HepG2 (cell line): ENCODE results near the gene PHLDB1. TPM values are rescaled to one million over a fixed set of nuclear protein-coding genes. Genes with fewer than 3 reads are reported as not detected.
A peak's percentile ranks its signal among the peaks of the same experiment; 100 is the strongest.

Experiments
- ATAC-seq: fragments of 200-7000 bp; cut with Tn5 transposase; 3 replicates; pipeline ENCODE4 v1.9.1; 2020; ENCODE audit warnings: mild to moderate bottlenecking, moderate library complexity
- BruUV-seq: library from RNA; stranded (reverse); fragments of 400-500 nt; replicated peaks from 2 replicates; lab custom pipeline; 2021; lab: Mats Ljungman, UMichigan
- CTCF ChIA-PET: fragments of 300-600 bp; formaldehyde crosslinking; extraction: SDS; loops from one replicate; lab custom pipeline; 2021; ENCODE audit warnings: low total read pairs, inconsistent platforms, low intra/inter-chr PET ratio; lab: Yijun Ruan, JAX
- POLR2A ChIA-PET: fragments of 350-600 bp; sonication (Branson Sonifier 250); formaldehyde crosslinking; loops from one replicate; lab custom pipeline; 2020; ENCODE audit warnings: antibody characterized with exemption, inconsistent platforms; lab: Yijun Ruan, JAX
- DNase-seq: peaks from one replicate; pipeline ENCODE4 v3.0.0-alpha.2; 2015; ENCODE audit warnings: low spot score
- FAIRE-seq: peaks from 3 replicates; lab custom pipeline; 2011; peaks lifted over from hg19 to GRCh38; lab: Jason Lieb, UNC
- H2AFZ ChIP-seq: one replicate; pipeline ENCODE4 v1.6.1; 2011; ENCODE audit warnings: low read length, inconsistent platforms
- H3K27ac ChIP-seq: fragments of 300-600 bp; 3 replicates; pipeline ENCODE4 v1.8.0; 2011; ENCODE audit warnings: mixed run types, mild to moderate bottlenecking, mixed read lengths, low read length, inconsistent platforms; ENCODE audit not compliant: insufficient read depth; ENCODE audit errors: extremely low read length
- H3K27me3 ChIP-seq, 2 experiments: fragments of 200-600 bp in 1 of 2; 2 replicates in 1 of 2; 3 replicates in 1 of 2; pipeline versions ENCODE4 v1.6.0 to v1.8.0; 2011; ENCODE audit warnings: low read length in 2 of 2, mild to moderate bottlenecking in 2 of 2, moderate library complexity in 2 of 2, inconsistent platforms in 1 of 2; ENCODE audit not compliant: insufficient read depth in 2 of 2, control insufficient read depth in 1 of 2
- H3K36me3 ChIP-seq, 2 experiments: fragments of 200-600 bp in 1 of 2; replicated peaks in 1 of 2; 2 replicates in 1 of 2; 3 replicates in 1 of 2; pipeline versions ENCODE4 v1.5.1 to v1.8.0; 2011; ENCODE audit warnings: low read length in 2 of 2, inconsistent platforms in 1 of 2; ENCODE audit not compliant: insufficient read depth in 2 of 2, control insufficient read depth in 1 of 2
- H3K4me1 ChIP-seq: 2 replicates; pipeline ENCODE4 v1.5.1; 2012; ENCODE audit warnings: low read length, inconsistent platforms; ENCODE audit not compliant: insufficient read depth
- H3K4me2 ChIP-seq: 2 replicates; pipeline ENCODE4 v1.6.0; 2011; ENCODE audit warnings: low read depth, low read length, inconsistent platforms
- H3K4me3 ChIP-seq, 3 experiments: fragments of 200-600 bp in 1 of 3; sonication (generic), shearing (Covaris generic) in 1 of 3; replicated peaks in 1 of 3; 2 replicates each; pipeline ENCODE4 v1.5.1; 2011 to 2016; ENCODE audit warnings: low read length in 3 of 3, inconsistent platforms in 2 of 3, low read depth in 2 of 3, mild to moderate bottlenecking in 2 of 3, control low read depth in 1 of 3, mixed read lengths in 1 of 3; ENCODE audit not compliant: insufficient read depth in 1 of 3
- H3K79me2 ChIP-seq: one replicate; pipeline ENCODE4 v1.6.1; 2011; ENCODE audit warnings: low read length, inconsistent platforms; ENCODE audit not compliant: insufficient read depth
- H3K9ac ChIP-seq: 2 replicates; pipeline ENCODE4 v1.6.0; 2011; ENCODE audit warnings: mild to moderate bottlenecking, low read depth, low read length, inconsistent platforms; ENCODE audit not compliant: insufficient read depth
- H3K9me3 ChIP-seq: 2 replicates; pipeline ENCODE4 v1.5.1; 2012; ENCODE audit warnings: mild to moderate bottlenecking, low read length
- H4K20me1 ChIP-seq: 2 replicates; pipeline ENCODE4 v1.6.0; 2011; ENCODE audit warnings: inconsistent platforms, mild to moderate bottlenecking, low read length, moderate library complexity; ENCODE audit not compliant: insufficient read depth
- AGO2 ChIP-seq: fragments of 200-400 bp; formaldehyde crosslinking; optimal IDR thresholded peaks from 2 replicates; pipeline ENCODE3; 2017; ENCODE audit warnings: mild to moderate bottlenecking, low read depth, low read length, moderate library complexity
- CHCHD3 ChIP-seq: sonication (generic); formaldehyde crosslinking; IDR thresholded peaks from 2 replicates; pipeline ENCODE4 v1.8.0; 2022; ENCODE audit warnings: mild to moderate bottlenecking, missing genetic modification reagents, moderate library complexity
- GZF1 ChIP-seq: sonication (generic); formaldehyde crosslinking; IDR thresholded peaks from 2 replicates; pipeline ENCODE4 v1.5.1; 2020; ENCODE audit warnings: mild to moderate bottlenecking, missing genetic modification reagents
- NFE2 ChIP-seq: sonication (generic); formaldehyde crosslinking; IDR thresholded peaks from 2 replicates; pipeline ENCODE4 v1.4.0; 2020; ENCODE audit warnings: missing genetic modification reagents
- SAFB2 ChIP-seq: sonication (generic); formaldehyde crosslinking; IDR thresholded peaks from 2 replicates; pipeline ENCODE4 v1.5.1; 2020; ENCODE audit warnings: missing genetic modification reagents, low read depth, mild to moderate bottlenecking, borderline replicate concordance
- SIN3B ChIP-seq: fragments of 150-350 bp; IDR thresholded peaks from 2 replicates; pipeline ENCODE4 v1.6.1; 2014; ENCODE audit warnings: low read length
- TEAD2 ChIP-seq: sonication (generic); formaldehyde crosslinking; IDR thresholded peaks from 2 replicates; pipeline ENCODE4 v1.9.0; 2021; ENCODE audit warnings: missing genetic modification reagents
- ZFP37 ChIP-seq: sonication (generic); formaldehyde crosslinking; IDR thresholded peaks from 2 replicates; pipeline ENCODE4 v1.4.0; 2020; ENCODE audit warnings: missing genetic modification reagents, borderline replicate concordance
- ZNF143 ChIP-seq: sonication (generic); formaldehyde crosslinking; IDR thresholded peaks from 2 replicates; pipeline ENCODE4 v1.4.0; 2020; ENCODE audit warnings: missing genetic modification reagents
- ZNF484 ChIP-seq: sonication (generic); formaldehyde crosslinking; IDR thresholded peaks from 2 replicates; pipeline ENCODE4 v1.5.1; 2020; ENCODE audit warnings: mild to moderate bottlenecking, low read depth, missing genetic modification reagents, borderline replicate concordance
- ZNF552 ChIP-seq: sonication (generic); formaldehyde crosslinking; IDR thresholded peaks from 2 replicates; pipeline ENCODE4 v1.9.0; 2022; ENCODE audit warnings: missing genetic modification reagents, mild to moderate bottlenecking, borderline replicate concordance
- ZNF615 ChIP-seq: sonication (generic); formaldehyde crosslinking; IDR thresholded peaks from 2 replicates; pipeline ENCODE4 v1.5.0; 2020; ENCODE audit warnings: mild to moderate bottlenecking, missing genetic modification reagents, borderline replicate concordance
- ZNF652 ChIP-seq: IDR thresholded peaks from 2 replicates; pipeline ENCODE4 v1.6.1; 2016; ENCODE audit warnings: low read depth, borderline replicate concordance
- ZNF678 ChIP-seq: sonication (generic); formaldehyde crosslinking; IDR thresholded peaks from 2 replicates; pipeline ENCODE4 v1.4.0; 2020; ENCODE audit warnings: mild to moderate bottlenecking, missing genetic modification reagents
- ZNF768 ChIP-seq: sonication (generic); formaldehyde crosslinking; IDR thresholded peaks from 2 replicates; pipeline ENCODE4 v1.4.0; 2020; ENCODE audit warnings: missing genetic modification reagents
- ZNF772 ChIP-seq: sonication (generic); formaldehyde crosslinking; IDR thresholded peaks from 2 replicates; pipeline ENCODE4 v1.5.0; 2020; ENCODE audit warnings: mild to moderate bottlenecking, missing genetic modification reagents
- ZNF780A ChIP-seq: sonication (generic); formaldehyde crosslinking; IDR thresholded peaks from 2 replicates; pipeline ENCODE4 v1.8.0; 2022; ENCODE audit warnings: mild to moderate bottlenecking, missing genetic modification reagents, moderate library complexity
- ZSCAN31 ChIP-seq: sonication (generic); formaldehyde crosslinking; IDR thresholded peaks from 2 replicates; pipeline ENCODE4 v1.5.0; 2020; ENCODE audit warnings: low read depth, mild to moderate bottlenecking, missing genetic modification reagents
- ZZZ3 ChIP-seq: sonication (generic); formaldehyde crosslinking; IDR thresholded peaks from 2 replicates; pipeline ENCODE4 v1.4.0; 2020; ENCODE audit warnings: missing genetic modification reagents, mild to moderate bottlenecking, borderline replicate concordance
- WGBS: methylation state at CpG from one replicate; pipeline ENCODE4 v1.1.6; 2017; ENCODE audit warnings: low lambda C conversion rate; 5-methylcytosine and 5-hydroxymethylcytosine counted together
- in situ Hi-C: cut with HindIII; loops from 2 replicates; pipeline ENCODE4 v1.10.0; 2017; ENCODE audit warnings: low pct_unique_long_range_greater_than_20kb; ENCODE audit not compliant: extremely low pct_ligation_motif_present
- intact Hi-C: fragments of 100-400 bp; cut with micrococcal nuclease; formaldehyde crosslinking; loops from one replicate; pipeline ENCODE4 v1.10.0; 2022; ENCODE audit not compliant: unreplicated experiment
- polyA plus RNA-seq, 8 experiments: library from polyadenylated mRNA; depleted of rRNA in 3 of 8; stranded (reverse) in 7 of 8; unstranded in 1 of 8; fragments of >200 nt; fragmentation: Illumina TruSeq in 4 of 8; extraction: Trizol in 4 of 8; gene quantifications; 2 replicates each; pipeline versions ENCODE4 v1.2.1 to v1.2.3, GENCODE V29; 2011 to 2016; ENCODE audit warnings: low read depth in 4 of 8, missing spikeins in 1 of 8, mixed read lengths in 1 of 8; ENCODE audit not compliant: insufficient read depth in 1 of 8
- total RNA-seq, 5 experiments: library from RNA; depleted of rRNA; stranded (reverse); fragments of >200 nt; fragmentation: Illumina TruSeq; extraction: Trizol; gene quantifications; 2 replicates each; pipeline ENCODE4 v1.2.3, GENCODE V29; 2016; ENCODE audit warnings: low read depth in 1 of 5
- TF ChIP-seq, protein P1 (sequence below): sonication (generic); formaldehyde crosslinking; IDR thresholded peaks from 2 replicates; pipeline ENCODE4 v1.4.0; 2020; ENCODE audit warnings: missing genetic modification reagents

Gene PHLDB1
- total and polyA plus RNA-seq, 2 of the 13 experiments (the other 11 are each of a cell fraction or from before 2014, with no cell fraction given) = 13.8 to 14.2 TPM

DNA sequence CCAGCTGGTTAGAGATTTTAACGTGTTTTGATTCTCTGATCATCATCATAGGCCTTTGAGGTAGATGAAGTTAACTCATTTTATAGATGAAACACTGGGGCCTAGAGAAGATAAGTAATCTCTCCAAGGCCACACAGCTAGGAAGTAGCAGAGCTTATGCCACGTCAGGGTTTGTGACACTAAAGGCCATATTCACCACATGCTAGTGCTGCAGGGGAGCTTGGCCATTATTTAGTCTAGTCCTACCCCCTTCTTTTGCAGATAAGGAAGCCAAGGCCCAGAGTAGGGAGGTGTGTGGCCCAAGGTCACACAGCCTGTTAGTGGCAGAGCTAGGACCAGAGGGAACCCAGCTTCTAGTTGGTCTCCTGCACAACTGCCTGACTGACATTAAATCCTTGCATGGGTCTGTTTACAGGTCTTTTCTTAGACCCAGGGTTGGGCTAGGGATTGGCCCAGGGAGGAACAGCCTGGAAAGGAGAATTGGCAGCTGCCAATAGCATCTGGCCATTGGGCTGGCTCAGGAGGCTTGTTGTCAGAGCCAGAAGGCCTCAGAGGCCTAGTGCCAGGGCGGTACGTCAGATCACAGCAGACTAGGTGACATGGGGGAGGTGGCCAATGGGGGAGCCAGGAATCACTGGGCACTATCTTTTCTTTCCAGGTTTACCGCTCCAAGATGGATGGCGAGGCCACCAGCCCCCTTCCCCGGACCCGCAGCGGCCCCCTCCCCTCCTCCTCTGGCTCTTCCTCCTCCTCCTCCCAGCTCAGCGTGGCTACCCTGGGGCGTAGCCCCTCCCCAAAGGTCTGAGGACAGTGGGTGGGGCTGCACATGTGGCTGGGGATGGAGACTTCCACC, 36.0 kb downstream of the PHLDB1 start:
- intact Hi-C loops (no loop called here), in situ Hi-C loops (no loop called here)
- DNase-seq = no peak
- 0 out of 2 replicates have a peak, but pooled peaks cover 1% of the 10 kb centered on the region for H3K4me1 ChIP-seq
- ATAC-seq = no peak
- CTCF ChIA-PET = no interaction called here
- H3K27me3 ChIP-seq = no peaks in the 10 kb centered on the region
- no TSS peak for BruUV-seq
- no peak for TF ChIP-seq ZSCAN31 (CRISPR knock-in tag)
- no peak for TF ChIP-seq ZFP37 (CRISPR knock-in tag)
- no peak for TF ChIP-seq CHCHD3 (CRISPR knock-in tag)
- TF ChIP-seq ZNF768 = peak; percentile 75; the same call in 1 of the 2 replicates
- no peak overlapping the region for H3K4me2 ChIP-seq
- no peak overlapping the region for H3K27ac ChIP-seq
- no peaks in the 10 kb centered on the region for H4K20me1 ChIP-seq
- peaks cover 13 to 39% of the 10 kb centered on the region in 2 experiments; a peak in 4 of 5 replicates for H3K36me3 ChIP-seq
- WGBS = 96% methylated on average over 6 of the region's 11 CpGs
- POLR2A ChIA-PET = no interaction called here
- FAIRE-seq = no peak
- no peak overlapping the region for H2AFZ ChIP-seq
- no peak overlapping the region for H3K9ac ChIP-seq
- no peak overlapping the region for H3K4me3 ChIP-seq
- no peaks in the 10 kb centered on the region for H3K79me2 ChIP-seq
- H3K9me3 ChIP-seq = no peaks in the 10 kb centered on the region

DNA sequence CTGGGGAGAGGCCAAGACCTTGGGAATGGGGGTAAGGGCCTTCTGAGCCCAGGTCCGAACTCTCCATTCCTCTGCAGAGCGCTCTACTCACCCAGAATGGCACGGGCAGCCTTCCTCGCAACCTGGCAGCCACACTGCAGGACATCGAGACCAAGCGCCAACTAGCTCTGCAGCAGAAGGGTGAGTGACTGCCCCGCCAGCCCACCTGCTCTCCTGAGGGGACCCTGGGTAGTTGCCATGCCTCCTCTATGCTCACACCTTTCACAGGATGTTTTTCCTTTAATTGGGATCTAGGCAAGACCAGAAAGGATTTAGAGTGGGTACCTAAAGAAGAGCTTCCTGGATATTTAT, 36.6 kb downstream of the PHLDB1 start:
- in situ Hi-C loops = no loop called here
- intact Hi-C loops = no loop called here
- FAIRE-seq = no peak
- no peak overlapping the region for H3K27ac ChIP-seq
- H3K4me1 ChIP-seq = peaks cover 7% of the 10 kb centered on the region; the same call in 1 of the 2 replicates
- TF ChIP-seq ZNF772 (CRISPR knock-in tag) = no peak
- TF ChIP-seq NFE2 = no peak
- no peak for TF ChIP-seq ZZZ3 (CRISPR knock-in tag)
- TF ChIP-seq ZNF780A (CRISPR knock-in tag) = no peak
- TF ChIP-seq ZNF552 (CRISPR knock-in tag) = no peak
- no peak for TF ChIP-seq ZNF615 (CRISPR knock-in tag)
- no peak for TF ChIP-seq GZF1 (CRISPR knock-in tag)
- no peak for TF ChIP-seq ZNF143 (CRISPR knock-in tag)
- no peak for TF ChIP-seq AGO2
- TF ChIP-seq ZNF484 (CRISPR knock-in tag) = no peak
- no peak for TF ChIP-seq TEAD2 (CRISPR knock-in tag)
- TF ChIP-seq, protein P1, sequence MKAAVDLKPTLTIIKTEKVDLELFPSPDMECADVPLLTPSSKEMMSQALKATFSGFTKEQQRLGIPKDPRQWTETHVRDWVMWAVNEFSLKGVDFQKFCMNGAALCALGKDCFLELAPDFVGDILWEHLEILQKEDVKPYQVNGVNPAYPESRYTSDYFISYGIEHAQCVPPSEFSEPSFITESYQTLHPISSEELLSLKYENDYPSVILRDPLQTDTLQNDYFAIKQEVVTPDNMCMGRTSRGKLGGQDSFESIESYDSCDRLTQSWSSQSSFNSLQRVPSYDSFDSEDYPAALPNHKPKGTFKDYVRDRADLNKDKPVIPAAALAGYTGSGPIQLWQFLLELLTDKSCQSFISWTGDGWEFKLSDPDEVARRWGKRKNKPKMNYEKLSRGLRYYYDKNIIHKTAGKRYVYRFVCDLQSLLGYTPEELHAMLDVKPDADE = no peak
- TF ChIP-seq SAFB2 = no peak
- no peak for TF ChIP-seq ZNF678 (CRISPR knock-in tag)
- no peak for TF ChIP-seq SIN3B
- no peak for TF ChIP-seq ZNF652
- ATAC-seq = no peak
- 94% methylated on average over 5 of the region's 7 CpGs for WGBS
- POLR2A ChIA-PET = no interaction called here
- BruUV-seq = no TSS peak
- no peaks in the 10 kb centered on the region for H4K20me1 ChIP-seq
- H2AFZ ChIP-seq = no peak overlapping the region
- H3K27me3 ChIP-seq = no peaks in the 10 kb centered on the region
- no peak overlapping the region for H3K4me2 ChIP-seq
- CTCF ChIA-PET = no interaction called here
- H3K79me2 ChIP-seq = no peaks in the 10 kb centered on the region
- no peak overlapping the region for H3K9ac ChIP-seq
- H3K4me3 ChIP-seq = no peak overlapping the region
- peaks cover 13 to 42% of the 10 kb centered on the region in 2 experiments; a peak in 4 of 5 replicates for H3K36me3 ChIP-seq
- H3K9me3 ChIP-seq = no peaks in the 10 kb centered on the region
- no peak for DNase-seq
